MM.1S (cell line): ENCODE results near the gene DHCR7.

Experiments
- EZH2 ChIP-seq: fragments of 300-600 bp; sonication (generic); optimal IDR thresholded peaks from 2 replicates; pipeline ENCODE3; 2017; ENCODE audit warnings: low read depth, mild to moderate bottlenecking, antibody characterized with exemption, low read length, mixed read lengths
- EZH2phosphoT487 ChIP-seq: fragments of 300-600 bp; sonication (generic); IDR thresholded peaks from 2 replicates; pipeline ENCODE4 v1.6.1; 2018; ENCODE audit warnings: antibody characterized with exemption, low read length
- TF ChIP-seq, protein P1 (sequence below): fragments of 300-600 bp; sonication (generic); IDR thresholded peaks from 2 replicates; pipeline ENCODE4 v1.5.1; 2016; ENCODE audit warnings: antibody characterized with exemption, low read length, mixed read lengths

GRCh38 chr11:71425409-71425808 is 22.8 kb downstream of the DHCR7 start:
- TF ChIP-seq, protein P1, sequence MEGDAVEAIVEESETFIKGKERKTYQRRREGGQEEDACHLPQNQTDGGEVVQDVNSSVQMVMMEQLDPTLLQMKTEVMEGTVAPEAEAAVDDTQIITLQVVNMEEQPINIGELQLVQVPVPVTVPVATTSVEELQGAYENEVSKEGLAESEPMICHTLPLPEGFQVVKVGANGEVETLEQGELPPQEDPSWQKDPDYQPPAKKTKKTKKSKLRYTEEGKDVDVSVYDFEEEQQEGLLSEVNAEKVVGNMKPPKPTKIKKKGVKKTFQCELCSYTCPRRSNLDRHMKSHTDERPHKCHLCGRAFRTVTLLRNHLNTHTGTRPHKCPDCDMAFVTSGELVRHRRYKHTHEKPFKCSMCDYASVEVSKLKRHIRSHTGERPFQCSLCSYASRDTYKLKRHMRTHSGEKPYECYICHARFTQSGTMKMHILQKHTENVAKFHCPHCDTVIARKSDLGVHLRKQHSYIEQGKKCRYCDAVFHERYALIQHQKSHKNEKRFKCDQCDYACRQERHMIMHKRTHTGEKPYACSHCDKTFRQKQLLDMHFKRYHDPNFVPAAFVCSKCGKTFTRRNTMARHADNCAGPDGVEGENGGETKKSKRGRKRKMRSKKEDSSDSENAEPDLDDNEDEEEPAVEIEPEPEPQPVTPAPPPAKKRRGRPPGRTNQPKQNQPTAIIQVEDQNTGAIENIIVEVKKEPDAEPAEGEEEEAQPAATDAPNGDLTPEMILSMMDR, result no peak
- no peak for TF ChIP-seq EZH2
- TF ChIP-seq EZH2phosphoT487, result no peak
